A549 (cell line): ENCODE results near the gene OSBPL3.

Source experiments
- CEBPB ChIP-seq, 2 experiments: fragments of >200 bp in 1 of 2; sonication (Bioruptor Twin) in 1 of 2; formaldehyde crosslinking in 1 of 2; IDR thresholded peaks; 2 replicates each; pipeline ENCODE4 v1.6.1; 2012 to 2016
- CHD4 ChIP-seq: fragments of 200-600 bp; sonication (generic); IDR thresholded peaks from 2 replicates; pipeline ENCODE4 v1.6.1; 2016; ENCODE audit warnings: antibody characterized with exemption, mild to moderate bottlenecking, borderline replicate concordance
- EP300 ChIP-seq, 2 experiments: fragments of >200 bp; sonication (Bioruptor Twin); formaldehyde crosslinking; IDR thresholded peaks; 2 replicates in 1 of 2; 3 replicates in 1 of 2; pipeline ENCODE4 v1.6.1; 2016 to 2017
- HDAC2 ChIP-seq: fragments of 200-600 bp; sonication (generic); IDR thresholded peaks from 2 replicates; pipeline ENCODE4 v1.6.1; 2016
- HOXA7 ChIP-seq: fragments of 250-450 bp; sonication (Bioruptor Pico); IDR thresholded peaks from 2 replicates; pipeline ENCODE4 v1.5.0; 2020; ENCODE audit warnings: mild to moderate bottlenecking, moderate library complexity
- KDM1A ChIP-seq: fragments of 200-600 bp; sonication (generic); IDR thresholded peaks from 2 replicates; pipeline ENCODE4 v1.6.1; 2016; ENCODE audit warnings: low read depth, mild to moderate bottlenecking
- POLR2A ChIP-seq: IDR thresholded peaks from 2 replicates; pipeline ENCODE4 v1.6.1; 2012; ENCODE audit warnings: mild to moderate bottlenecking, low read length
- SMC3 ChIP-seq: fragments of >200 bp; sonication (Bioruptor Twin); formaldehyde crosslinking; IDR thresholded peaks from 3 replicates; pipeline ENCODE4 v1.6.1; 2018; ENCODE audit warnings: inconsistent platforms
- TFCP2L1 ChIP-seq: fragments of 250-450 bp; sonication (Bioruptor Pico); IDR thresholded peaks from 2 replicates; pipeline ENCODE4 v1.5.0; 2021; ENCODE audit warnings: mild to moderate bottlenecking
- TF ChIP-seq, protein P1 (sequence below): fragments of >200 bp; sonication (Bioruptor Twin); formaldehyde crosslinking; IDR thresholded peaks from 3 replicates; pipeline ENCODE4 v1.5.1; 2016
- TF ChIP-seq, protein P2 (sequence below): IDR thresholded peaks from 2 replicates; pipeline ENCODE4 v1.6.1; 2012
- TF ChIP-seq, protein P3 (sequence below): IDR thresholded peaks from 2 replicates; pipeline ENCODE4 v1.6.1; 2012; ENCODE audit warnings: low read depth, borderline replicate concordance
- TF ChIP-seq, protein P4 (sequence below): fragments of 450-650 bp; IDR thresholded peaks from 2 replicates; pipeline ENCODE4 v1.6.1; 2014; ENCODE audit warnings: antibody characterized with exemption

DNA sequence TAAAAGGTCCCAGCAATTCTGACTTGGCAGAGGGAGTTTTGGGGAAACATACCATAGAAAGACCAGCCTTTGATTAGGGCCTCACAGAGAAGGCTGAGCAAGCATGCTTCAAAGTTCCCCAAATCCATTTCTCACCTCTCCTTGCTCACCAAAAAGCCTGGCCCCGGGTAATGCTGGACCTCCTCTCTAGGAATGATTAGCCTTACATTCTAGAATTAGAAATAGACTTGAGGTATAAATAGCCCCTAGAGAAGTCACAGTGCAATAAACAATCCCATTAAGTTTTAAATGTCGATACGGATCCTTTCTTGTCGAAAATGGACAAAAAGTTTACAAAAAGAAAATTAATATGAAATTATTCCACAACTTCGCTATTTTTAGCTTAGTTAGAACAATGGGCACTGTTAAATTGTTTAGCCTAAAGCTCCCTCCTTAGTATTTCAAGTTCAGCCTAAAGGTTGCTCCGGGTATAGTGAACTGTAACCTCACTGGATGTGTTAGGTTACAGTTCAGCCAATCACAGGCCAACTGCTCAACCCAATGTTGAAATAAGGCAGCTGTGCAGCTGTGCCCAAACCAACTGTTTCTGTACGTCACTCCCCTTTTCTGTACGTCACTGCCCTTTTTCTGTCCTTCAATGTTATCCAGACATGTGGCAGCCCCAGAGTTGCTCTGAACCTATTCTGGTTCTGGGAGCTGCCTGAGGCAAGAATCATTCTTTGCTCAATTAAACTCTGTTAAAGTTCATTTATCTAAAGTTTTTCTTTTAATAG, 214.8 kb downstream of the OSBPL3 start:
- TF ChIP-seq, protein P1, sequence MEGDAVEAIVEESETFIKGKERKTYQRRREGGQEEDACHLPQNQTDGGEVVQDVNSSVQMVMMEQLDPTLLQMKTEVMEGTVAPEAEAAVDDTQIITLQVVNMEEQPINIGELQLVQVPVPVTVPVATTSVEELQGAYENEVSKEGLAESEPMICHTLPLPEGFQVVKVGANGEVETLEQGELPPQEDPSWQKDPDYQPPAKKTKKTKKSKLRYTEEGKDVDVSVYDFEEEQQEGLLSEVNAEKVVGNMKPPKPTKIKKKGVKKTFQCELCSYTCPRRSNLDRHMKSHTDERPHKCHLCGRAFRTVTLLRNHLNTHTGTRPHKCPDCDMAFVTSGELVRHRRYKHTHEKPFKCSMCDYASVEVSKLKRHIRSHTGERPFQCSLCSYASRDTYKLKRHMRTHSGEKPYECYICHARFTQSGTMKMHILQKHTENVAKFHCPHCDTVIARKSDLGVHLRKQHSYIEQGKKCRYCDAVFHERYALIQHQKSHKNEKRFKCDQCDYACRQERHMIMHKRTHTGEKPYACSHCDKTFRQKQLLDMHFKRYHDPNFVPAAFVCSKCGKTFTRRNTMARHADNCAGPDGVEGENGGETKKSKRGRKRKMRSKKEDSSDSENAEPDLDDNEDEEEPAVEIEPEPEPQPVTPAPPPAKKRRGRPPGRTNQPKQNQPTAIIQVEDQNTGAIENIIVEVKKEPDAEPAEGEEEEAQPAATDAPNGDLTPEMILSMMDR: no peak
- TF ChIP-seq TFCP2L1 (CRISPR knock-in tag): no peak
- no peak for TF ChIP-seq EP300 (IDR thresholded peaks at IDR 0.05)
- no peak for TF ChIP-seq KDM1A
- no peak for TF ChIP-seq HOXA7 (CRISPR knock-in tag)
- TF ChIP-seq CEBPB (IDR thresholded peaks at IDR 0.05): no peak
- TF ChIP-seq SMC3: no peak
- TF ChIP-seq, protein P2, sequence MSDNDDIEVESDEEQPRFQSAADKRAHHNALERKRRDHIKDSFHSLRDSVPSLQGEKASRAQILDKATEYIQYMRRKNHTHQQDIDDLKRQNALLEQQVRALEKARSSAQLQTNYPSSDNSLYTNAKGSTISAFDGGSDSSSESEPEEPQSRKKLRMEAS: no peak
- TF ChIP-seq CHD4: no peak
- TF ChIP-seq, protein P3, sequence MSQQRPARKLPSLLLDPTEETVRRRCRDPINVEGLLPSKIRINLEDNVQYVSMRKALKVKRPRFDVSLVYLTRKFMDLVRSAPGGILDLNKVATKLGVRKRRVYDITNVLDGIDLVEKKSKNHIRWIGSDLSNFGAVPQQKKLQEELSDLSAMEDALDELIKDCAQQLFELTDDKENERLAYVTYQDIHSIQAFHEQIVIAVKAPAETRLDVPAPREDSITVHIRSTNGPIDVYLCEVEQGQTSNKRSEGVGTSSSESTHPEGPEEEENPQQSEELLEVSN: no peak
- no peak for TF ChIP-seq POLR2A
- no peak for TF ChIP-seq HDAC2
- TF ChIP-seq, protein P4, sequence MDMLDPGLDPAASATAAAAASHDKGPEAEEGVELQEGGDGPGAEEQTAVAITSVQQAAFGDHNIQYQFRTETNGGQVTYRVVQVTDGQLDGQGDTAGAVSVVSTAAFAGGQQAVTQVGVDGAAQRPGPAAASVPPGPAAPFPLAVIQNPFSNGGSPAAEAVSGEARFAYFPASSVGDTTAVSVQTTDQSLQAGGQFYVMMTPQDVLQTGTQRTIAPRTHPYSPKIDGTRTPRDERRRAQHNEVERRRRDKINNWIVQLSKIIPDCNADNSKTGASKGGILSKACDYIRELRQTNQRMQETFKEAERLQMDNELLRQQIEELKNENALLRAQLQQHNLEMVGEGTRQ: no peak
